DOHH2 (cell line): ENCODE results near the gene PPP6R3.
"Not testable (repeated sequence)": the region's sequence is repeated elsewhere in the genome, so short reads cannot be mapped to it uniquely, and the experiment has no call there.

Source experiments
- H3F3A ChIP-seq: fragments of 200-600 bp; sonication (generic), shearing (Covaris generic); 2 replicates; pipeline ENCODE4 v1.6.0; 2016; ENCODE audit warnings: antibody characterized with exemption, mild to moderate bottlenecking; ENCODE audit not compliant: control insufficient read depth, insufficient read depth
- H3K27ac ChIP-seq: fragments of 200-600 bp; sonication (generic); 2 replicates; pipeline ENCODE4 v1.5.1; 2014; ENCODE audit warnings: low read depth, mild to moderate bottlenecking, low read length, moderate library complexity
- H3K27me3 ChIP-seq: fragments of 200-600 bp; sonication (generic); 2 replicates; pipeline ENCODE4 v1.6.1; 2014; ENCODE audit warnings: mild to moderate bottlenecking, low read length, mixed read lengths; ENCODE audit not compliant: control insufficient read depth
- H3K36me3 ChIP-seq: fragments of 200-600 bp; sonication (generic); 2 replicates; pipeline ENCODE4 v1.6.1; 2014; ENCODE audit warnings: mild to moderate bottlenecking, low read length, moderate library complexity, mixed read lengths; ENCODE audit not compliant: control insufficient read depth
- H3K4me1 ChIP-seq: fragments of 200-600 bp; sonication (generic); 2 replicates; pipeline ENCODE4 v1.6.1; 2014; ENCODE audit warnings: mild to moderate bottlenecking, low read length, mixed read lengths; ENCODE audit not compliant: control insufficient read depth
- H3K4me2 ChIP-seq: fragments of 200-600 bp; sonication (generic); 2 replicates; pipeline ENCODE4 v1.6.0; 2014; ENCODE audit warnings: mild to moderate bottlenecking, low read length, moderate library complexity
- H3K4me3 ChIP-seq: fragments of 200-600 bp; sonication (generic); 2 replicates; pipeline ENCODE4 v1.5.1; 2014; ENCODE audit warnings: mild to moderate bottlenecking, low read length, mixed read lengths
- H3K79me2 ChIP-seq: fragments of 200-600 bp; sonication (generic); 2 replicates; pipeline ENCODE4 v1.6.1; 2014; ENCODE audit warnings: mild to moderate bottlenecking, low read length, mixed read lengths; ENCODE audit not compliant: control insufficient read depth
- H3K9me2 ChIP-seq: fragments of 200-600 bp; sonication (generic); replicated peaks from 2 replicates; pipeline ENCODE4 v1.6.1; 2014; ENCODE audit warnings: mild to moderate bottlenecking, low read length, mixed read lengths; ENCODE audit not compliant: control insufficient read depth
- H3K9me3 ChIP-seq: fragments of 200-600 bp; sonication (generic); 2 replicates; pipeline ENCODE4 v1.6.1; 2014; ENCODE audit warnings: antibody characterized with exemption, low read length, mixed read lengths; ENCODE audit not compliant: control insufficient read depth, insufficient read depth
- H4K20me1 ChIP-seq: fragments of 200-600 bp; sonication (generic); 2 replicates; pipeline ENCODE4 v1.6.0; 2014; ENCODE audit warnings: low read depth, mild to moderate bottlenecking, antibody characterized with exemption, low read length, moderate library complexity; ENCODE audit not compliant: control insufficient read depth, insufficient read depth
- EZH2phosphoT487 ChIP-seq: fragments of 200-600 bp; sonication (generic); IDR thresholded peaks from 2 replicates; pipeline ENCODE4 v1.6.1; 2017; ENCODE audit warnings: borderline replicate concordance, mild to moderate bottlenecking, antibody characterized with exemption, low read length, moderate library complexity, mixed read lengths
- TF ChIP-seq, protein P1 (sequence below): fragments of 200-600 bp; sonication (generic); IDR thresholded peaks from one replicate; pipeline ENCODE4 v1.5.1; 2014; ENCODE audit warnings: antibody characterized with exemption, mild to moderate bottlenecking, low read depth, low read length; ENCODE audit not compliant: poor library complexity, severe bottlenecking

Gene PPP6R3

DNA sequence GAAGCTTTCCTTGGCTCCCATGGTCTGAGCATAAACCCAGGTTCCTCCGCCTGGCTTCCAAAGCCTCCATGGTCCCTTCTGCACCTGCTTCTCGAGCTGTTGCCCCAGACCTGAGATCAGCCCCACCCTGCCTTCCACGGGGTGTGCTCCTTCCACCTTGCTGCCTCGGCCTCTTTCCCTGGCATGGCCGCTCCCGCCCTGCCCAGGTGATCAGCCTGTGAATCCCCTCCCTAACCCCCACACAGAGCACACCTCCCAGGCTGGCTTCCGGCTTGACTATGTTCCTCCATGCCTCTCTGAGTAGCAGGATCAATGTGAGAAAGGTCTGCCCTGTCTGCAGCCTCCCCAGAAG is 2.7 kb upstream of the PPP6R3 start:
- no peaks in the 10 kb centered on the region for H3K9me2 ChIP-seq
- TF ChIP-seq EZH2phosphoT487: no peak
- TF ChIP-seq, protein P1, sequence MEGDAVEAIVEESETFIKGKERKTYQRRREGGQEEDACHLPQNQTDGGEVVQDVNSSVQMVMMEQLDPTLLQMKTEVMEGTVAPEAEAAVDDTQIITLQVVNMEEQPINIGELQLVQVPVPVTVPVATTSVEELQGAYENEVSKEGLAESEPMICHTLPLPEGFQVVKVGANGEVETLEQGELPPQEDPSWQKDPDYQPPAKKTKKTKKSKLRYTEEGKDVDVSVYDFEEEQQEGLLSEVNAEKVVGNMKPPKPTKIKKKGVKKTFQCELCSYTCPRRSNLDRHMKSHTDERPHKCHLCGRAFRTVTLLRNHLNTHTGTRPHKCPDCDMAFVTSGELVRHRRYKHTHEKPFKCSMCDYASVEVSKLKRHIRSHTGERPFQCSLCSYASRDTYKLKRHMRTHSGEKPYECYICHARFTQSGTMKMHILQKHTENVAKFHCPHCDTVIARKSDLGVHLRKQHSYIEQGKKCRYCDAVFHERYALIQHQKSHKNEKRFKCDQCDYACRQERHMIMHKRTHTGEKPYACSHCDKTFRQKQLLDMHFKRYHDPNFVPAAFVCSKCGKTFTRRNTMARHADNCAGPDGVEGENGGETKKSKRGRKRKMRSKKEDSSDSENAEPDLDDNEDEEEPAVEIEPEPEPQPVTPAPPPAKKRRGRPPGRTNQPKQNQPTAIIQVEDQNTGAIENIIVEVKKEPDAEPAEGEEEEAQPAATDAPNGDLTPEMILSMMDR: no peak
- no peak overlapping the region for H3K4me2 ChIP-seq
- no peak overlapping the region for H3K4me3 ChIP-seq
- peaks cover 22% of the 10 kb centered on the region for H3K4me1 ChIP-seq
- H3K36me3 ChIP-seq: peaks cover 14% of the 10 kb centered on the region
- H3K9me3 ChIP-seq: no peaks in the 10 kb centered on the region
- H3K27me3 ChIP-seq: no peaks in the 10 kb centered on the region
- H3K27ac ChIP-seq: no peak overlapping the region
- H3F3A ChIP-seq: no peaks in the 10 kb centered on the region
- peaks cover 26% of the 10 kb centered on the region for H3K79me2 ChIP-seq
- peaks cover 15% of the 10 kb centered on the region for H4K20me1 ChIP-seq

DNA sequence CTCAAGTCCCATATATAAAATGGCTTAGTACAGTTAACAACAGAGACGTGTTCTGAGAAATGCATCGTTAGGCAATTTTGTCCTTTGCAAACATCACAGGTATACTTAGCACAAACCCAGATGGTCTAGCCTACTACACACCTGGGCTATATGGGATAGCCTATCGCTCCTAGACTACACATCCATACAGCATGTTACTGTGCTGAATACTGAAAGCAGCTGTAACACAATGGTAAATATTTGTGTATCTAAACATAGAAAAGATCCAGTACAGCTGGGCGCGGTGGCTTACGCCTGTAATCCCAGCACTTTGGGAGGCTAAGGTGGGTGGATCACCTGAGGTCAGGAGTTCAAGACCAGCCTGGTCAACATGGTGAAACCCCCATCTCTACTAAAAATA is 2.2 kb upstream of the PPP6R3 start:
- not testable (repeated sequence) for H3K27me3 ChIP-seq, H3K4me2 ChIP-seq, H3K9me2 ChIP-seq, H3K27ac ChIP-seq, H3K9me3 ChIP-seq, H3K4me3 ChIP-seq, H3F3A ChIP-seq
- H4K20me1 ChIP-seq: peaks cover 17% of the 10 kb centered on the region
- H3K36me3 ChIP-seq: peaks cover 17% of the 10 kb centered on the region
- peaks cover 27% of the 10 kb centered on the region for H3K4me1 ChIP-seq
- H3K79me2 ChIP-seq: peaks cover 31% of the 10 kb centered on the region

DNA sequence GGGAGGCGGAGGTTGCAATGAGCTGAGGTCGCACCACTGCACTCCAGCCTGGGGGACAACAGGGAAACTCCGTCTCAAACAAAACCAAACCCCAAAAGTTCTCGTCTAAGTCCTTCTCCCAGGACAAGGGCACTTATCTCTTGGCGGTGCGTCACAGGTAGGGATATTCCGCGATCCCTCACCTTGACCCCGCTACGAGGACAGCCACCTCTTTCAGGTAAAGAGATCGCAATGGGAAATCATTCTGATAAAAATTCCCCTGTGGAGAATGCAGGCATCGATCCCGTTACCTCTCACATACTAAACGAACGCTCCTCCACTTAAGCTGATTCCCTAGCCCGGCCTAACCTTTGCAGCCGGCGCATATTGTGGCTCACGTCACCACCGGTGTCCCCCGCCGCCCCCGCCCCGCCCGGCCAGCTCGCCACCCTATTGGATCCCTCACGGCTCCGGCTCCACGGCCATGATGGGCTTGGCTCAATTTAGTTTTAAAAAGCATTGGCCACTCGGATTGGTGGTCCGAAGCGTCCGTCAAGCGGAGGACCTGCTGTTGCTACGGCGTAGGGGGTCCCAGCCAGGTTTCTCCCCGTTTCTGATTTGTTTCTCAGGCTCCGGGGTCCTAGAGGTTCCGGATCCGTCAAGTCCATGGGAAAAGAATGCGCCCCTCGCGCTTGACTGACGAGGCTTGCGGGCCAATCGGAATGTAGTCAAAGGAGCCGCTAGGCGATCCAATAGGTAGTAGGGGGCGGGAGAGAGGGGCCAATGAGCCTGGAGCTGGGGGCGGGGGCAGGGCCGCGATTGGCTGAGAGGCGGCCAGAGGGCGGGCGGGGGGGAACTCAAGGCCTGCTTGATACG is 439 bp upstream of the PPP6R3 start:
- H3K4me1 ChIP-seq: peaks cover 43% of the 10 kb centered on the region
- TF ChIP-seq, protein P1: no peak
- no peak for TF ChIP-seq EZH2phosphoT487
- peaks cover 26% of the 10 kb centered on the region for H4K20me1 ChIP-seq
- no peaks in the 10 kb centered on the region for H3K9me3 ChIP-seq
- peak overlapping the region; percentile 92 for H3K4me3 ChIP-seq
- no peaks in the 10 kb centered on the region for H3K9me2 ChIP-seq
- no peaks in the 10 kb centered on the region for H3K27me3 ChIP-seq
- H3K27ac ChIP-seq: peak overlapping the region; percentile 67
- H3K4me2 ChIP-seq: peak overlapping the region; percentile 97
- H3K79me2 ChIP-seq: peaks cover 48% of the 10 kb centered on the region
- H3K36me3 ChIP-seq: peaks cover 31% of the 10 kb centered on the region
- H3F3A ChIP-seq: no peaks in the 10 kb centered on the region

DNA sequence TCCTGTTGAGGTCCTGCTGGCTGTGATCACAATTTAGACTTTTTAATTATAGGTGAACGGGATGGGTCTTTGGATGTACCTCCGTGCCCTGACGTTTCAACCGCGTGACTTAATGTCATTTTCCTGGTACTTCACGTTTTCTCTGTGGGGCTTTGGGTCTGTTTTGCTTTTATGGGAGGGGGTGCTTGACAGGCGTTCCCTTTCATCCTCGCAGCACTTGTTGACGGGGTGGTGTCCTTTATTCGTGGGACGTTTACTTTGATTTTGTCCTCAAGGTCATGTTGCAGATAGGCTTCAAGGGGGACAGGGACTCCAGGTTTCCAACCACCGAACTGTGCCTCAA is 994 bp downstream of the PPP6R3 start:
- no peaks in the 10 kb centered on the region for H3K27me3 ChIP-seq
- H3K27ac ChIP-seq: no peak overlapping the region
- peaks cover 63% of the 10 kb centered on the region for H3K79me2 ChIP-seq
- H3K36me3 ChIP-seq: peaks cover 42% of the 10 kb centered on the region
- H3K4me1 ChIP-seq: peaks cover 55% of the 10 kb centered on the region
- peaks cover 37% of the 10 kb centered on the region for H4K20me1 ChIP-seq
- TF ChIP-seq, protein P1: no peak
- no peak for TF ChIP-seq EZH2phosphoT487
- peak overlapping the region; percentile 93 for H3K4me2 ChIP-seq
- no peaks in the 10 kb centered on the region for H3K9me3 ChIP-seq
- peak overlapping the region; percentile 92 for H3K4me3 ChIP-seq
- H3F3A ChIP-seq: no peaks in the 10 kb centered on the region
- H3K9me2 ChIP-seq: no peaks in the 10 kb centered on the region
